Dermis microvascular lymphatic vessel endothelial cell (primary cell): ENCODE data around the gene DLGAP4. TPM values are rescaled to one million over a fixed set of nuclear protein-coding genes. Genes with fewer than 3 reads are reported as not detected.
A peak's percentile ranks its signal among the peaks of the same experiment; 100 is the strongest.

Experiments used
- DNase-seq, 2 donors: peaks; one replicate each; pipeline versions ENCODE4 v3.0.0 to v3.0.0-alpha.2; 2010; ENCODE audit warnings: low read depth in 2 of 2
- total RNA-seq: library from RNA; depleted of rRNA; stranded (reverse); fragments of >200 nt; gene quantifications from 2 replicates; pipeline ENCODE4 v1.2.1, GENCODE V29; 2014

DLGAP4 gene
- total RNA-seq, 1 donor from 2014 or later = 7.8 TPM

- DNase-seq = no peak
Measured at GRCh38 chr20:36526521-36527011, 220.4 kb downstream of the DLGAP4 start.

DNA sequence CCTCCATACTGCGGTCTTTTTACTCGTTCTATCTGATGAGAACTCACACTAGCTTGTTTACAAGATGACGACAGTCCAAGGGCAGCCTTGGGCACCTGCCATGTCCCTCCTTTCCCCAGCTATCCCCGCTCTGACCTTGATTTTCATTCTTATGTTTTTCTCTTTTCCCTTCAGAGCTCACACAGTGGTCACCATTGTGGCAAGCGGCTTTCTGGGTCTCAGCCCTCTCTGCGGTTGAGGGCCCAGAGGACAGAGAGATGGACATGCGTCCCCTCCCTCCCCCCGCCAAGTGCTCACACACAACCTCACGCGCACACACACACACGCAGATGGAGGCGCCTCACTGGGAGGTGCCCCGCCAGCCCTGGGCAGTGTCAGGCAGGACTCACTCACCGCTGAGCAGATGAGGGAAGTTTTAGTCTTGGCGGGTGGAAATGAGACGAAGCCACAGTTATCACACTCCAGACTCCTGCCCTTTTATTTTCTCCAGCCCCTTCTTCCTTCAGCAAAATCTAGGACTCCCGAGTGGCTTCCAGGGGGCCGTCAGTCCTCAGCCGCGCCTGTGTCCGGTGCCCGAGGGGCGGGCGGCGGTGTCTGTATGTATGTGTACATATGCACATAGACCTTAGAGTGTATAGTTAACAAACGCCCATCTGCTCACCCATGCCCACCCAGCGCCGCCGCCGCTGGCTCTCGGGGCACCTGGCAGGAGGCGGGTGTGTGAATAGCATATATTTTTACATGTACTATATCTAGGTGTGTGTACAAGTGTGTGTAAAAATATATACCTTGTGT is 221.4 kb downstream of the DLGAP4 start:
- DNase-seq = no peak

GRCh38 chr20:36528176-36528874 is 222.2 kb downstream of the DLGAP4 start:
- DNase-seq = no peak

- no peak for DNase-seq
Measured at GRCh38 chr20:36528875-36529417, 222.8 kb downstream of the DLGAP4 start.

DNA sequence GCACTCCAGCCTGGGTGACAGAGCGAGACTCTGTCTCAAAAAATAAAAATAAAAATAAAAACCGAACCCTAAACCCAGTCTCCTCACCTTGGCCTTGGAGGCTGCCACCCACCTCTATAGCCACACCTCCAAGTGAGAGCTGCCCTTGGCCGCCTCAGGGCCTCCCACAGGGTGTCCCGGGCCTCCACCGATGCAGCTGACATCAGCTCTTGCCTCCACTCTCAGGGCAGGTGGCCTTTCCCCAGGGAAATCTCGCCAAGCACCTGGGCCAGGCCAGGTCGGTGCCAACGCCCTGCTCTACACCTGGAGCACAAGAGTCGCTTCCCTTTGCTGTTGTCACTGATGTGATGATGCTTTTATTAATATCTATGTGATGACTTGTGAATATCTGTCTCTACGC is 226.2 kb downstream of the DLGAP4 start:
- no peak for DNase-seq

- no peak for DNase-seq
Measured at GRCh38 chr20:36532822-36533221, 226.7 kb downstream of the DLGAP4 start.

DNA sequence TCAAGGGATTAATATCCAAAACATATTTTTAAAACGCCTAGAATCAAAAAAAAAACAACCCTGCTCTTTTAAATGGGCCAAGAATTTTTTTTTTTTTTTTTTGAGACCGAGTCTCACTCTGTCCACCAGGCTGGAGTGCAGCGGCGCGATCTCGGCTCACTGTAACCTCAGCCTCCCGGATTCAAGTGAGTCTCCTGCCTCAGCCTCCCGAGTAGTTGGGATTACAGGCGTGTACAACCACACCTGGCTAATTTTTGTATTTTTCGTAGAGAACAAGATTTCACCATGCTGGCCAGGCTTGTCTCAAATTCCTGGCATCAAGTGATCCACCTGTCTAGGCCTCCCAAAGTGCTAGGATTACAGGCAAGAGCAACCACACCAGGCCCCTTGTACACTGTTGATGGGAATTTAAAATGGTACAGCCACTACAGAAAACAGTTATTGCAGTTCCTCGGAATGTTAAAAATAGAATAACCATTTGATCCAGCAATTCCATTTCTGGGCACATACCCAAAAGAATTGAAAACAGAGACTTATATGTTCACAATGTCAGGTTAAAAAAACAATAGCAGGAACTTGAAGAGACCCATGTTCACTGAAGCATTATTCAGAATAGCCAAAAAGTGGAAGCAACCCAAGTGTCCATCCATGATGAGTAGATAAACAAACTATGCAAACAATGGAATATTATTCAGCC is 232.0 kb downstream of the DLGAP4 start:
- peak in 1 of 2 donors; percentile 81 for DNase-seq

GRCh38 chr20:36540551-36541211 is 234.5 kb downstream of the DLGAP4 start:
- no peak for DNase-seq

GRCh38 chr20:36541227-36541767 is 235.2 kb downstream of the DLGAP4 start, which contains the start of gene MYL9:
MYL9 (plus strand) TSS chr20:36541519; CDS start chr20:36544885, 3,366 bp downstream.
- DNase-seq = peak in 1 of 2 donors; percentile 57

- peak in 1 of 2 donors; percentile 29 for DNase-seq
Measured at GRCh38 chr20:36541768-36542488, 235.8 kb downstream of the DLGAP4 start.

DNA sequence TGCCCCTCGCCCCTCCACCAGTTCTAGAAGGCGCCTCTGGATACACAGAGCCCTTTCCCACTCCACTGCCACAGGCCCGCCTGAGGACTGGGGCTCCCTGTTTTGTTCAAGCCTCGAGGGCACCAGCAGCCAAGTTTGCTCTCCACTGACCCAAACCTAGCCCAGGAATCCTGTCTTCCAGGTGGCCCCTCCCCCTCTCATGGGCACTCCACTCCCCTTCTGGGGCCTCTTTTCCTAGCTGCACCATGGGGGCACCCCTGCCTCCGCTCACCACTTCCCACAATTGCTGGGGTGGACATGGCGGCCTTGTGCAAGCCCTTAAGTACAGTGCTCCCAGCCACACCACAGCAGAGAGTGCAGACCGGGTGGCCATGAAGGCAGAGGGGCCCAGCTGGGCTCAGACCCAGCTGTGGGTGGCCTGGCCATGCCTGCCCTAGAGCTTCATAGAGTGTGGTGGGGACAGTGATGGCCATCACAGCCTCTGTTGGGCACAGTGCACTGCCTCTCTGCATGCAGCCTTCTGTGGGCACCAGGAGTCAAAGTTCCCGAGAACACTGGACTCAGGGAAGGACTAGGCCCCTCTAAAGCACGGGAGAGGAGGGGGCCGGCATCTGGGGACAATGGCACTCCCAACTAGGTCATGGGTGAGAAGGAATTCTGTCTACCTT is 236.5 kb downstream of the DLGAP4 start:
- DNase-seq = no peak

DNA sequence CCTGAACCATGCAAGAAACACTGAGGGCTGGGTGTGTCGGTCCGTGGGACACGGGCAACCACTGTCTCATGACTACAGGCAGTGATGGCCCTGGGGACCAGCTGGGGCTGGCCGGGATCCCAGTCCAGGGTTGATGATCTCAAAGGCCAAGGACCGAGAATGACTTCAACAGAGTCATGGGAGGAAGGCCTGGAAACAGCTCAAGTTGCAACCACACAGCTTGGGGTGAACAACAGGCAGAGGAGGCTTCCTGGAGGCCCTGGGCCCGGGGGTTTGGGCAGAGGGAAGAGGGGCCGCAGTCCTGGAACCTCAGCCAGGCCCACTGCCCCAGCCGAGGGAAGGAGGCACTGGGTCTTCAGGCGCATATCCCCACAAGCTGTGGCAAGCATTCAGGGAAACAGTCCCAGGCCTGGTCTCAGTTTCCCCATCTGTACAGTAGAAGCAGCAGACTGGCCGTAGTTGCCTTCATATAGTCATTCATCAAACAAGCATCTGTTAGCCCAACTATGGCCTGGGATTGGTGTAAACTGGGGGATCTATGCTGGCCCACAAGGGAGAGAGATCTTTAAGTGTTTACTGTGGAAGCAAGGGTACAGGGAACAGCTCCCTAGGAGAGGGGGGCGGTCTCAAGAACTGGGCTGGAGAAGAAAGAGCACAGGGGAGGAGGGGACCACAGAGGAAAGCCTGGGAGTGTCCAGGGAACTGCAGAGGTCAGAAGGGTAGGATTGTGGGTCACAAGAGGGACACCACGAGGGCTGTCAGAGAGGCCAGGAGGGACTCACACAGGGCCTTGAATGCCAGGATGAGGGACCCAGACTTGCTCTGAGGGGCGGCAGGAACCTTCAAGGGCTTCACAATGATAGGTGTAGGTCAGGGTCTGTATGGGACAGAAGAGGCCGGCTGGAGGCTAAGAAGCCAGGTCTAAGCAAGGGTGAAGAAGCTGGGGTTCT is 237.3 kb downstream of the DLGAP4 start:
- no peak for DNase-seq

- peak in 1 of 2 donors; percentile 19 for DNase-seq
Measured at GRCh38 chr20:36544134-36545018, 238.2 kb downstream of the DLGAP4 start.

DNA sequence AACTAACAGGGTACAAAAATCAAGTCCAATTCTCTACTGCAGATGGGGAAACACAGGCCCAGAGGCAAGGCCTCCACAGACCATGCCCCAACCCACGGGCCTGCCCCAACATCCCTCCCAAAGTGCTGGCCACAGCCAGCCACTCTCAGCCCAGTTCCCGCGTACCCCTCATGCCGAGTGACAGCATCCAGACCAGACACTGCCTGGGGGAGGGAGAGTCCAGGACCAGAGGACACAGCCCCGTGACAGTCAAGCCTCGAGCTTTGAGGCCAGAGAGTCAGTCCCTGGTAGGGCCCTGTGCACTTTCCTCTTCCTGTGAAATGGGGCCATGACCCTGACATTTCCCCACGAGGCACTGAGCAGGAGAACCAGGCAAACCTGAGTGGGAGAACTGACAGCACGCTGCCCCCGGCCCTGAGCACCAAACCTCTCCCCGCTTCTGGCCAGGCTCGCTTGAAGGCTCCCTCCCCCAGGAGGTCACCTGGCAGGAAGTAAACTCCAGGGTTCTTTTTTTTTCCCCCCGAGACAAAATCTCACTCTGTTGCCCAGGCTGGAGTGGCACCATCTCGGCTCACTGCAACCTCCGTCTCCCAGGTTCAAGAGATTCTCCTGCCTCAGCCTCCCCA is 240.1 kb downstream of the DLGAP4 start:
- DNase-seq = no peak

- no peak for DNase-seq
Measured at GRCh38 chr20:36547186-36548005, 241.3 kb downstream of the DLGAP4 start.

DNA sequence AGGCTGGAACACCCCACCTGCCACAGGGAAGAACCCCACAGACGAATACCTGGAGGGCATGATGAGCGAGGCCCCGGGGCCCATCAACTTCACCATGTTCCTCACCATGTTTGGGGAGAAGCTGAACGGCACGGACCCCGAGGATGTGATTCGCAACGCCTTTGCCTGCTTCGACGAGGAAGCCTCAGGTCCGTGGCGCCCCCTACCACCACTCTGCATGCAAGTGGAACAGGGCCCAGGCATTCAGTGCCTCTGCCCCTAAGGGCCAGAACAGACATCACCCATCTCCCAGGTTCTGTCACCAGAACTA is 241.8 kb downstream of the DLGAP4 start:
- DNase-seq = peak in 1 of 2 donors; percentile 15
